ENCODE measurements around the gene LYPD3. TPM values are rescaled to one million over a fixed set of nuclear protein-coding genes. Genes with fewer than 3 reads are reported as not detected.
A peak's percentile ranks its signal among the peaks of the same experiment; 100 is the strongest.
"Not testable (repeated sequence)": the region's sequence is repeated elsewhere in the genome, so short reads cannot be mapped to it uniquely, and the experiment has no call there.

LYPD3 gene
- total RNA-seq, 2 donors from 2014 or later = 0.42 to 0.59 TPM

- Histone ChIP-seq H3K4me3 (no peak overlapping the region), H3K9ac (ENCODE audit: low read depth in 2 of 2, low read length in 2 of 2) (no peak overlapping the region), H3K4me1 (peaks cover 8% of the 10 kb centered on the region), H3K36me3 (no peaks in the 10 kb centered on the region), H3K9me3 (no peaks in the 10 kb centered on the region), H3K27ac (peak overlapping the region; percentile 29), H3K27me3 (no peaks in the 10 kb centered on the region)
- intact Hi-C loops (cut with DNase I) = no loop called here
- no peak for DNase-seq
- no peak for TF ChIP-seq CTCF (IDR thresholded peaks at IDR 0.05)
Measured at GRCh38 chr19:43439032-43439708, 26.2 kb downstream of the LYPD3 start.

GRCh38 chr19:43438291-43439031 lies 26.9 kb downstream of the LYPD3 start:
- TF ChIP-seq CTCF (IDR thresholded peaks at IDR 0.05) = no peak
- H3K9me3 ChIP-seq = no peaks in the 10 kb centered on the region
- peak overlapping the region; percentile 29 for H3K27ac ChIP-seq
- peak; percentile 65 for DNase-seq
- H3K4me1 ChIP-seq = peaks cover 8% of the 10 kb centered on the region
- H3K27me3 ChIP-seq = no peaks in the 10 kb centered on the region
- no peaks in the 10 kb centered on the region for H3K36me3 ChIP-seq
- intact Hi-C loops (cut with DNase I) = no loop called here
- no peak overlapping the region for H3K4me3 ChIP-seq
- no peak overlapping the region for H3K9ac ChIP-seq (ENCODE audit: low read depth in 2 of 2, low read length in 2 of 2)

GRCh38 chr19:43437712-43438111 lies 27.7 kb downstream of the LYPD3 start:
- H3K4me3 ChIP-seq = no peak overlapping the region
- TF ChIP-seq CTCF (IDR thresholded peaks at IDR 0.05) = no peak
- H3K36me3 ChIP-seq = no peaks in the 10 kb centered on the region
- no peaks in the 10 kb centered on the region for H3K9me3 ChIP-seq
- intact Hi-C loops (cut with DNase I) = no loop called here
- DNase-seq = no peak
- no peaks in the 10 kb centered on the region for H3K27me3 ChIP-seq
- H3K27ac ChIP-seq = no peak overlapping the region
- H3K9ac ChIP-seq (ENCODE audit: low read depth in 2 of 2, low read length in 2 of 2) = no peak overlapping the region
- H3K4me1 ChIP-seq = peaks cover 8% of the 10 kb centered on the region

- H3K27ac ChIP-seq; H3K27me3 ChIP-seq; H3K36me3 ChIP-seq; H3K9ac ChIP-seq (ENCODE audit: low read depth in 2 of 2, low read length in 2 of 2); H3K4me3 ChIP-seq; H3K4me1 ChIP-seq; intact Hi-C loops (cut with DNase I); H3K9me3 ChIP-seq; DNase-seq: not testable (repeated sequence)
Measured at GRCh38 chr19:43437284-43437683, 28.1 kb downstream of the LYPD3 start.

GRCh38 chr19:43435775-43436174 lies 29.6 kb downstream of the LYPD3 start:
- Histone ChIP-seq H3K27ac (no peak overlapping the region), H3K9ac (ENCODE audit: low read depth in 2 of 2, low read length in 2 of 2) (no peak overlapping the region), H3K27me3 (no peaks in the 10 kb centered on the region), H3K36me3 (no peaks in the 10 kb centered on the region), H3K4me1 (peaks cover 8% of the 10 kb centered on the region), H3K4me3 (no peak overlapping the region), H3K9me3 (no peaks in the 10 kb centered on the region)
- DNase-seq = no peak
- intact Hi-C loops (cut with DNase I) = no loop called here
- no peak for TF ChIP-seq CTCF (IDR thresholded peaks at IDR 0.05)

DNA sequence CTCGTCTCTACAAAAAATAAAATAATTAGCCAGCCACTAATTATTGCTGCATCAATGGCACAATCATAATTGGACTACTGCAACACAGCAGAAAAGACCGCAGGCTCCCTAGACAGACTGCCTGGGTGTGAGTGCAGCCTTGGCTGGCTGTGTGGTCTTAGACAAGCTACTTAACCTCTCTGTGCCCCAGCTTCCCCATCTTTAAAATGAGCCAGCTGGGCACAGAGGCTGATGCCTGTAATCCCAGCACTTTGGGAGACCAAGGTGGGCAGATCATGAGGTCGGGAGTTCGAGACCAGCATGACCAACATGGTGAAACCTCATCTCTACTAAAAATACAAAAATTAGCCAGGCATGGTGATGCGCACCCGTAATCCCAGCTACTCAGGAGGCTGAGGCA lies 31.7 kb downstream of the LYPD3 start:
- H3K9ac ChIP-seq (ENCODE audit: low read depth in 2 of 2, low read length in 2 of 2) = no peak overlapping the region
- TF ChIP-seq CTCF (IDR thresholded peaks at IDR 0.05) = no peak
- H3K9me3 ChIP-seq = no peaks in the 10 kb centered on the region
- DNase-seq = no peak
- no peak overlapping the region for H3K4me3 ChIP-seq
- no peaks in the 10 kb centered on the region for H3K27me3 ChIP-seq
- no peak overlapping the region for H3K27ac ChIP-seq
- H3K4me1 ChIP-seq = peaks cover 5% of the 10 kb centered on the region
- intact Hi-C loops (cut with DNase I) = no loop called here
- no peaks in the 10 kb centered on the region for H3K36me3 ChIP-seq
